ENCODE results near the gene NT5DC1. TPM values are rescaled to one million over a fixed set of nuclear protein-coding genes. Genes with fewer than 3 reads are reported as not detected.
A peak's percentile ranks its signal among the peaks of the same experiment; 100 is the strongest.

Gene NT5DC1
- polyA plus RNA-seq, 1 of the 3 experiments (the other 2 are of a cell fraction): 20.3 TPM

GRCh38 chr6:116208056-116208785 is 107.6 kb downstream of the NT5DC1 start:
- Histone ChIP-seq H3K27me3 (ENCODE audit: insufficient read depth) (no peaks in the 10 kb centered on the region), H3F3A (replicated peaks; ENCODE audit: insufficient read depth) (peaks cover 3% of the 10 kb centered on the region), H3K4me3 (ENCODE audit: low read depth in 2 of 2, low read length in 1 of 2) (no peak overlapping the region), H2AFZ (ENCODE audit: low read depth) (no peak overlapping the region), H3K36me3 (replicated peaks in 1 of 2; ENCODE audit: control insufficient read depth in 1 of 2, insufficient read depth in 2 of 2, low read length in 1 of 2) (no peaks in the 10 kb centered on the region), H3K4me1 (ENCODE audit: control insufficient read depth in 1 of 2, insufficient read depth in 2 of 2, low read depth in 1 of 2, low read length in 1 of 2) (peaks cover 5 to 35% of the 10 kb centered on the region in 2 experiments; a peak in 2 of 4 replicates), H3K4me2 (no peak overlapping the region), H3K9me2 (no peaks in the 10 kb centered on the region), H3K79me2 (ENCODE audit: insufficient read depth) (no peaks in the 10 kb centered on the region), H3K9me3 (no peaks in the 10 kb centered on the region), H3K27ac (ENCODE audit: low read depth in 2 of 2, low read length in 1 of 2) (no peak overlapping the region), H3K9ac (no peak overlapping the region), H4K20me1 (ENCODE audit: insufficient read depth) (no peaks in the 10 kb centered on the region)
- POLR2A ChIA-PET: no interaction called here
- no peak for TF ChIP-seq SMC3 (IDR thresholded peaks at IDR 0.05; ENCODE audit: low read depth, low read length)
- no peak for TF ChIP-seq RAD21 (IDR thresholded peaks at IDR 0.05; ENCODE audit: low read length)
- TF ChIP-seq RFX5 (IDR thresholded peaks at IDR 0.05; ENCODE audit: low read length): no peak
- TF ChIP-seq CHD2 (IDR thresholded peaks at IDR 0.05; ENCODE audit: low read length, partially characterized antibody): no peak
- TF ChIP-seq ELF1 (IDR thresholded peaks at IDR 0.05): no peak
- DNase-seq: no peak
- 49% methylated on average over 4 of the region's 4 CpGs for WGBS (ENCODE audit: low lambda C conversion rate)
- CTCF ChIA-PET: interaction anchor here (0.6 to 5.2 kb wide), 4 partner anchors 9 to 79 kb away, joined by 3 to 36 read pairs (median 6); no protein-coding TSS in a partner anchor

GRCh38 chr6:116210316-116210715 is 109.7 kb downstream of the NT5DC1 start:
- 85% methylated on average over 5 of the region's 5 CpGs for WGBS (ENCODE audit: low lambda C conversion rate)
- H3K36me3 ChIP-seq (replicated peaks in 1 of 2; ENCODE audit: control insufficient read depth in 1 of 2, insufficient read depth in 2 of 2, low read length in 1 of 2): no peaks in the 10 kb centered on the region
- TF ChIP-seq REST (IDR thresholded peaks at IDR 0.05; ENCODE audit: low read depth, low read length) (no peak), TEAD4 (IDR thresholded peaks at IDR 0.05; ENCODE audit: borderline replicate concordance, insufficient read depth) (no peak), GATA2 (CRISPR knock-in tag; IDR thresholded peaks at IDR 0.05) (no peak), USF2 (IDR thresholded peaks at IDR 0.05; ENCODE audit: borderline replicate concordance, low read depth, low read length) (no peak), MAX (IDR thresholded peaks at IDR 0.05; ENCODE audit: low read depth) (no peak), FOXJ3 (CRISPR knock-in tag; IDR thresholded peaks at IDR 0.05) (no peak)
- no peak overlapping the region for H3K4me3 ChIP-seq (ENCODE audit: low read depth in 2 of 2, low read length in 1 of 2)
- POLR2A ChIA-PET: no interaction called here
- no peak for DNase-seq
- H3K79me2 ChIP-seq (ENCODE audit: insufficient read depth): no peaks in the 10 kb centered on the region
- H3K27me3 ChIP-seq (ENCODE audit: insufficient read depth): no peaks in the 10 kb centered on the region
- no peaks in the 10 kb centered on the region for H4K20me1 ChIP-seq (ENCODE audit: insufficient read depth)
- H3K27ac ChIP-seq (ENCODE audit: low read depth in 2 of 2, low read length in 1 of 2): peak overlapping the region in 1 of 2 experiments; percentile 77; a peak in 1 of 4 replicates
- H3K4me1 ChIP-seq (ENCODE audit: control insufficient read depth in 1 of 2, insufficient read depth in 2 of 2, low read depth in 1 of 2, low read length in 1 of 2): peaks cover 5 to 35% of the 10 kb centered on the region in 2 experiments; a peak in 2 of 4 replicates
- no peaks in the 10 kb centered on the region for H3K9me2 ChIP-seq
- H3K9ac ChIP-seq: no peak overlapping the region
- H3F3A ChIP-seq (replicated peaks; ENCODE audit: insufficient read depth): peaks cover 3% of the 10 kb centered on the region
- H3K4me2 ChIP-seq: no peak overlapping the region
- H3K9me3 ChIP-seq: no peaks in the 10 kb centered on the region
- no peak overlapping the region for H2AFZ ChIP-seq (ENCODE audit: low read depth)
- CTCF ChIA-PET: interaction anchor here (1.0 to 1.9 kb wide), 4 partner anchors 33 to 99 kb away, joined by 3 to 8 read pairs (median 3); no protein-coding TSS in a partner anchor
